Panc1 (cell line): ENCODE results near the gene DOCK4. TPM values are rescaled to one million over a fixed set of nuclear protein-coding genes. Genes with fewer than 3 reads are reported as not detected.
"Not testable (repeated sequence)": the region's sequence is repeated elsewhere in the genome, so short reads cannot be mapped to it uniquely, and the experiment has no call there.

Source experiments
- ATAC-seq: fragments of 200-7000 bp; cut with Tn5 transposase; 2 replicates; pipeline ENCODE4 v1.9.1; 2020; ENCODE audit warnings: mild to moderate bottlenecking, moderate library complexity
- BruUV-seq: library from RNA; stranded (reverse); fragments of 400-500 nt; replicated peaks from 2 replicates; lab custom pipeline; 2021; lab: Mats Ljungman, UMichigan
- CTCF ChIA-PET: fragments of 300-600 bp; sonication (Branson Sonifier 250); formaldehyde crosslinking; loops from one replicate; lab custom pipeline; 2022; ENCODE audit warnings: antibody characterized with exemption; lab: Charles Lee
- POLR2A ChIA-PET: fragments of 300-600 bp; sonication (Branson Sonifier 250); formaldehyde crosslinking; loops from one replicate; lab custom pipeline; 2022; ENCODE audit warnings: antibody characterized with exemption; lab: Charles Lee
- DNase-seq: peaks from one replicate; pipeline ENCODE4 v3.0.0-alpha.2; 2010; ENCODE audit warnings: low read depth, low spot score
- H3K27ac ChIP-seq: 2 replicates; pipeline ENCODE4 v1.5.1; 2011; ENCODE audit warnings: mild to moderate bottlenecking, low read length, inconsistent platforms
- H3K27me3 ChIP-seq: fragments of 200-500 bp; sonication (Bioruptor generic); 2 replicates; pipeline ENCODE4 v1.6.0; 2014; ENCODE audit warnings: low read length, inconsistent platforms; ENCODE audit not compliant: control insufficient read depth, insufficient read depth
- H3K36me3 ChIP-seq: fragments of 200-500 bp; sonication (Bioruptor generic); 2 replicates; pipeline ENCODE4 v1.5.1; 2014; ENCODE audit warnings: inconsistent platforms, mild to moderate bottlenecking, low read length, moderate library complexity; ENCODE audit not compliant: control insufficient read depth, insufficient read depth
- H3K4me1 ChIP-seq: 2 replicates; pipeline ENCODE4 v1.5.1; 2011; ENCODE audit warnings: inconsistent platforms, mild to moderate bottlenecking, low read length, moderate library complexity; ENCODE audit not compliant: control insufficient read depth, insufficient read depth
- H3K4me3 ChIP-seq, 2 experiments: 2 replicates each; pipeline ENCODE4 v1.5.1; 2011 to 2012; ENCODE audit warnings: low read depth in 2 of 2, low read length in 2 of 2, mild to moderate bottlenecking in 2 of 2, inconsistent platforms in 1 of 2, moderate library complexity in 1 of 2
- H3K9me3 ChIP-seq: fragments of 200-500 bp; sonication (Bioruptor generic); 2 replicates; pipeline ENCODE4 v1.5.1; 2014; ENCODE audit warnings: low read depth, mild to moderate bottlenecking, inconsistent platforms, low read length, moderate library complexity; ENCODE audit not compliant: control insufficient read depth, insufficient read depth
- CTCF ChIP-seq: fragments of 450-650 bp; IDR thresholded peaks from 2 replicates; pipeline ENCODE4 v1.5.1; 2017; ENCODE audit warnings: mild to moderate bottlenecking
- POLR2AphosphoS5 ChIP-seq: IDR thresholded peaks from 2 replicates; pipeline ENCODE4 v1.6.1; 2012; ENCODE audit warnings: mild to moderate bottlenecking, low read depth, low read length, moderate library complexity
- REST ChIP-seq, 2 experiments: IDR thresholded peaks; 2 replicates each; pipeline ENCODE4 v1.6.1; 2011 to 2012; ENCODE audit warnings: low read depth in 2 of 2, control low read depth in 1 of 2, low read length in 1 of 2, mild to moderate bottlenecking in 1 of 2, moderate library complexity in 1 of 2; ENCODE audit not compliant: insufficient read depth in 1 of 2
- SIN3A ChIP-seq: IDR thresholded peaks from 2 replicates; pipeline ENCODE4 v1.6.1; 2012; ENCODE audit warnings: low read depth, mild to moderate bottlenecking, low read length, moderate library complexity, borderline replicate concordance; ENCODE audit not compliant: insufficient read depth
- TCF7L2 ChIP-seq: IDR thresholded peaks from 2 replicates; pipeline ENCODE4 v1.6.1; 2011; ENCODE audit warnings: mild to moderate bottlenecking, low read depth, low read length, inconsistent platforms
- in situ Hi-C: cut with HindIII; loops from 2 replicates; pipeline ENCODE4 v1.10.0; 2016; ENCODE audit warnings: low sequenced_read_pairs, low pct_unique_long_range_greater_than_20kb
- intact Hi-C: fragments of 100-400 bp; cut with micrococcal nuclease; formaldehyde crosslinking; loops from one replicate; pipeline ENCODE4 v1.10.0; 2022; ENCODE audit not compliant: unreplicated experiment
- total RNA-seq: library from RNA; stranded (reverse); gene quantifications from one replicate; pipeline ENCODE4 v1.2.1, GENCODE V29; 2021; ENCODE audit not compliant: unreplicated experiment

Gene DOCK4
- total RNA-seq, 1 experiment from 2014 or later = 10.8 TPM

- BruUV-seq = no TSS peak
- no peak overlapping the region for H3K27ac ChIP-seq
- no peaks in the 10 kb centered on the region for H3K36me3 ChIP-seq
- POLR2A ChIA-PET = no interaction called here
- H3K9me3 ChIP-seq = no peaks in the 10 kb centered on the region
- no peaks in the 10 kb centered on the region for H3K27me3 ChIP-seq
- ATAC-seq (no peak), DNase-seq (no peak)
- CTCF ChIA-PET = no interaction called here
- in situ Hi-C loops (no loop called here), intact Hi-C loops (no loop called here)
- no peak for TF ChIP-seq REST (IDR thresholded peaks at IDR 0.05; ENCODE audit: insufficient read depth in 1 of 2, low read depth in 2 of 2, low read length in 1 of 2)
- no peak for TF ChIP-seq CTCF
- no peak for TF ChIP-seq TCF7L2
- TF ChIP-seq POLR2AphosphoS5 = no peak
- TF ChIP-seq SIN3A = no peak
- no peaks in the 10 kb centered on the region for H3K4me1 ChIP-seq
- H3K4me3 ChIP-seq = no peak overlapping the region
Measured at GRCh38 chr7:112129655-112130323, 76.4 kb downstream of the DOCK4 start.

GRCh38 chr7:112128461-112129425 lies 77.5 kb downstream of the DOCK4 start:
- BruUV-seq, H3K27me3 ChIP-seq, H3K36me3 ChIP-seq, ATAC-seq, intact Hi-C loops, POLR2A ChIA-PET, H3K27ac ChIP-seq, H3K4me1 ChIP-seq, H3K4me3 ChIP-seq, in situ Hi-C loops, H3K9me3 ChIP-seq, CTCF ChIA-PET, DNase-seq: not testable (repeated sequence)

GRCh38 chr7:112128041-112128440 lies 78.2 kb downstream of the DOCK4 start:
- CTCF ChIA-PET, H3K9me3 ChIP-seq, in situ Hi-C loops, DNase-seq, H3K27ac ChIP-seq, intact Hi-C loops, POLR2A ChIA-PET, H3K4me3 ChIP-seq, H3K4me1 ChIP-seq, H3K27me3 ChIP-seq, H3K36me3 ChIP-seq, ATAC-seq, BruUV-seq: not testable (repeated sequence)
